ENCODE data around the gene CBX3.
A peak's percentile ranks its signal among the peaks of the same experiment; 100 is the strongest.

CBX3 gene

DNA sequence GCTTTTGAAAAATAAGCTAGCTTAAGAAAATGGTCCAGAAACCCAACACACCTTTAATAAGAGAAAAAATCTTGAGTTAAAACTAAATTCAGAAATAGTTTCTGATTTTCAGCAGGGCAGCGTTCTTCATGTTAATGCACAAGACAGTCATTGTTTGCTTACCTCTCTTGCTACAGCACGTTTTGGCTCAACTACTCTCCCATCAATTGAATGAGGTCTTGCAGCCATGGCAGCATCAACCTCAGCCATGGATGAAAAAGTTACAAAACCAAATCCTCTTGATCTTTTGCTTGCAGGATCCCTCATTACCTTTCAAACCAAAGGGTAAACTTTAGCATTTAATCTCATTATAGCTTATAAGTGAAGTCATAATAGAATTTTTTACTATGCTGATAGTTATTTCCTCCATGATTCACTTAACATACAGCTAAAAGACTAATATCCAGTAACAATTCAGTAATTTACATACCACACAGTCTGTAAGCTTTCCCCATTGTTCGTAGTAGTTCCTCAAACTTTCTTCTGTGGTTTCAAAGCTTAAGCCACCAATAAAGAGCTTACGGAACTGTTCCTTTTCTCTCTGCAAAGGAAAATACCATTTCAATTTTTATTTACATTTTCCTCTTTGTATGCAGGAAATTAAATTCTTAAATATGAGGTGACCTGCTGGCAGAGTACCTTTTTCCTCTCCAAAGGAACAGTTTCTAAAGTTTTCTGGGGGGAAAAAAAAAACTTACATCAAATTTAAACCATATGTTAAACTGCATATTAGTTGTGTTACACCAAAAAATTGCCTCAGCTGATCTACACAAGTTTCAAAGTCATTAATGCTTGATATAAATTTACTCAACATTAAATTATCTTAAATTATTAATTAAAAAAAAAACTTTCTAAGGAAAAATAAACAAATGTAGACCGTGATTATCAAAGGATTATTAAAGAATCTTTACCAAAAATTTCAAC lies 4.1 kb upstream of the CBX3 start:
- TF ChIP-seq, protein P1, sequence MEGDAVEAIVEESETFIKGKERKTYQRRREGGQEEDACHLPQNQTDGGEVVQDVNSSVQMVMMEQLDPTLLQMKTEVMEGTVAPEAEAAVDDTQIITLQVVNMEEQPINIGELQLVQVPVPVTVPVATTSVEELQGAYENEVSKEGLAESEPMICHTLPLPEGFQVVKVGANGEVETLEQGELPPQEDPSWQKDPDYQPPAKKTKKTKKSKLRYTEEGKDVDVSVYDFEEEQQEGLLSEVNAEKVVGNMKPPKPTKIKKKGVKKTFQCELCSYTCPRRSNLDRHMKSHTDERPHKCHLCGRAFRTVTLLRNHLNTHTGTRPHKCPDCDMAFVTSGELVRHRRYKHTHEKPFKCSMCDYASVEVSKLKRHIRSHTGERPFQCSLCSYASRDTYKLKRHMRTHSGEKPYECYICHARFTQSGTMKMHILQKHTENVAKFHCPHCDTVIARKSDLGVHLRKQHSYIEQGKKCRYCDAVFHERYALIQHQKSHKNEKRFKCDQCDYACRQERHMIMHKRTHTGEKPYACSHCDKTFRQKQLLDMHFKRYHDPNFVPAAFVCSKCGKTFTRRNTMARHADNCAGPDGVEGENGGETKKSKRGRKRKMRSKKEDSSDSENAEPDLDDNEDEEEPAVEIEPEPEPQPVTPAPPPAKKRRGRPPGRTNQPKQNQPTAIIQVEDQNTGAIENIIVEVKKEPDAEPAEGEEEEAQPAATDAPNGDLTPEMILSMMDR (conservative IDR thresholded peaks at IDR 0.05; ENCODE audit: low read depth, low read length) = no peak
- H3K4me3 ChIP-seq (ENCODE audit: low read length) = peak overlapping the region; percentile 99
- peak; percentile 19 for DNase-seq (ENCODE audit: low read depth)

DNA sequence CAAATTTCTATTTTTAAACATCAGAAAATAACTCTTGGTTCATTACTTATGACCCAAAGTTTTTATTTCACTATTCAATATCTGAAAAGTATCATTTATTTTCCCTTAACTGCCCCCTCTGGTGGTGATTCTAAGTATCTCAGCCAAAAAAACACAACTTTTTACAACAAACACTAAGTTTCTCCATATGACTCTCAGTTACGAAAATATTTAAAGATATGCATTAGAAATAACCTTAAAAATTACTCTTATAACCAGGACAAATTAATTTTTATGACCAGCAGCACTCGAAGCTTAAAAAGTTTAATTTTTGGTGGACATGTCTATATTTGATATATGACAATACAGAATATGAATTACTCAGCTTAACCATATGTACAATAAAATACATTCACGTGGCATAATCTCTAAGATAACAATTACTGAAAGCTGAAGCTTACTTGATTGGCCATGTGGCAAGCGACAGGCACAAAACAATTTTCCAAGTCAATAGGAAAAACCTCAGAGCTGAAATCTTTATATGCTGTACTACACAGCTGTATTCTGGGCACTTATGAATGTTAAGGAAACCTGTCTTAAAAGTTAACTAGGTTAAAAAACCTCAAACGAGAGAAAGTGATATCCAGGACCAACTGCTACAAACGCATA lies 3.3 kb upstream of the CBX3 start:
- H3K4me3 ChIP-seq (ENCODE audit: low read length) = peak overlapping the region; percentile 99
- no peak for DNase-seq (ENCODE audit: low read depth)
- TF ChIP-seq, protein P1 (conservative IDR thresholded peaks at IDR 0.05; ENCODE audit: low read depth, low read length) = peak; percentile 65

DNA sequence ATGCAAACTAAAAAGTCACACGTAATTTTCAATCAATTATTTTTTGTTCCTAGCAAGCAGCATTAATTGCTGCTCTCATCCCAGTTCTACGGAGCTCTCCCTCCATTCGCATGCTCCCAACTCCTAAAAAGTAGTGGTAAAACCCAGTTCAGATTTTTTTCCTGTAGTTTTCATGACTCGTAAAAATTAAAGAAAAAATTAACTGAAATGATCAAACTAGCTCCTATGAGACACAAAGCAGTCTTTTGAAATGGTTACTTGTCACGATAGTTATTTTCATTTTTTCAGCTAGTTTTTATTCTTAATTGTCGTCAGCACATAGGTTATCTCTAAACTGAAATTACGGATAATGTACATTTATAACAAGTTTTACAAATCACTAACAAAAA lies 2.8 kb upstream of the CBX3 start:
- H3K4me3 ChIP-seq (ENCODE audit: low read length) = peak overlapping the region; percentile 99
- no peak for DNase-seq (ENCODE audit: low read depth)
- TF ChIP-seq, protein P1 (conservative IDR thresholded peaks at IDR 0.05; ENCODE audit: low read depth, low read length) = no peak

DNA sequence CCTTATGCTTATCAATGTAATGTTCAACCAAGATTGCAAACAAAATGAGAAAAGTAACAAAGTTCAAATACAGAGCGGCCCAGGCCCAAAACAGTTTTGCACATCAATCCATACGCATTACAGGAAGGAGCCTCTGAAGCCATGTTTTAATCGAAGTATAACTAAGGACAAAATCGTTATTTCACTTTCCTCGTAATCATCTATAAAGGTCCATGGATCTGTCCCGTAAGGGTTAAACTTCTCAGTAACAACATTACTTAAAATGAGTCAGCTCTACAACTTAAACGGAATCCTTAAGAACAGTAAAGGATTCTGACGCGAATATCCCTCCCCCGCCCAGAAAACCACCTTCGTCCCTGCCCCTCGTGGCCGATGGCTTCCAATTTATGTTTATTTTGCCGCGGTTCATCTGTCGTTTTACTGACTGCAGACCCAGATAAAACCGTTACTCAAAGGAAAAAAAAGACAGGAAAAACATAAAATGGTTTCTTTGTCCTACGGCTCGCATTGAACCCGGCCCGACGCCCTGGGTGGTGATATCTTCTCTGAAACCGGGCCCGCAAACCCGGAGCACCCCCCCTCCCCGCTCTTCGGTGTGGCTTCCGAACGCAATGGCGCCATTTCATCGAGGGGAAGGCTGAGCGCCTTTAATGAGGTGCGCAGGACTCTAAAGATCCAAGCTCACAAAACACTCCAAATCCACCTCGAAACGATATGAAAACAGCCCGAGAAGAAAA lies 2.1 kb upstream of the CBX3 start:
- DNase-seq (ENCODE audit: low read depth) = no peak
- peak overlapping the region; percentile 99 for H3K4me3 ChIP-seq (ENCODE audit: low read length)
- TF ChIP-seq, protein P1 (conservative IDR thresholded peaks at IDR 0.05; ENCODE audit: low read depth, low read length) = no peak

DNA sequence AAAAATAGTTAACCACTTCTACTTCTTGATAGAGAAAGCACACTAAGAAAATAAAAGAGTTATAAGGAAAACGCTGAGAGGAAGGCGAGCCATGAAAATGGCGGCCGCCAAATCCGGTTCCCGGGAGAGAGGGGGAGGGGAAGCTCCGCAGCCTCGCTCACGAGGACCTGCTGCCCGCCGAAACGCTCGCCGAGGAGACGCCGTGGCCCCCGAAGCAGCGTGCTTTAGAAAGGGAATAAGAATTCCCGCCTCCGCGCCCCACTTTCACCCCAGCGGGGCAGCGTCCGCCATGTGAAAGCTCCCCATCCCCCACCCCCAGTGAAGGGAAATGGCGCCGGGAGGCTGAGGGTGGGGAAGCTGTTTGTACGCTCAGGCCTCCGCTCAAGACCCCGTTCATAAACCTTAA lies 1.5 kb upstream of the CBX3 start:
- DNase-seq (ENCODE audit: low read depth) = no peak
- peak overlapping the region; percentile 99 for H3K4me3 ChIP-seq (ENCODE audit: low read length)
- TF ChIP-seq, protein P1 (conservative IDR thresholded peaks at IDR 0.05; ENCODE audit: low read depth, low read length) = no peak

DNA sequence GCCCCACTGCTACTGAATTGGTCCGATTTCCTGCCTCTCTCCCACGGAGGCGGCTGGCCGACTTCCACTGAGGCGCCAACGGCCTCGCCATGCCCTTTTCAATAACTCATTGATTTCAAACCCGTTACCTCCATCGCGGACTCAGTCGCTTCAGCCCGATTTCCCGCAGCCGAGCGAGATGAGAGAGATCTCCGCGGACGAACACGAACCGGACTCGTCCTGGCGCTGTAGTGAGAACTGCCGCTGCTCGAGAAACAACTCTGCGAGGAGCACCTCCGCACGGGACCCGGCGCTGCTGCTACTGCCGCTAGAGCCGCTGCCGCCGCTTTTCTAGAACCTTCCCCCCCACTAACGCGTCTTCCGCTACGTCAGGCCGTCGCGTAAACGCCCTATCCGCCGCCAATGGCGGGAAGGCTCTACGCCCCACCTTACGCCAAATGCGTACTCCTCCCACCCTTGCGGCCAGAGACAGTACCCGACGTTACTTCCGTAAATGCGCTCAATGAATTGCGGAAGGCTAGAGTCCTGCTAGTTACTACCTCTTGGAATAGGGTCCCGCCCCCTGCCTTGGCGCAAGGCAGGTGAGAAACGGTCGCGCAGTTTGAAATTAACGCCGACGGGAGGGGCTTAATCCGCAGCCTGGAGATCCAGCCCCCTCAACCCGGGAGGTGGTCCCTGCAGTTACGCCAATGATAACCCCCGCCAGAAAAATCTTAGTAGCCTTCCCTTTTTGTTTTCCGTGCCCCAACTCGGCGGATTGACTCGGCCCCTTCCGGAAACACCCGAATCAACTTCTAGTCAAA lies 900 bp upstream of the CBX3 start, which contains the start of gene HNRNPA2B1:
TSS of gene HNRNPA2B1 (minus strand) at position 303 of the 803 bp plus-strand sequence. CDS start at position 134, 169 bp downstream.
- DNase-seq (ENCODE audit: low read depth) = peak; percentile 87
- TF ChIP-seq, protein P1 (conservative IDR thresholded peaks at IDR 0.05; ENCODE audit: low read depth, low read length) = no peak
- H3K4me3 ChIP-seq (ENCODE audit: low read length) = peak within 1 kb of the TSS; percentile 99

Data from retinal pigment epithelial cell (primary cell).